Thyroid gland (tissue), 4 donors: ENCODE results near the gene GARIN1A. TPM values are rescaled to one million over a fixed set of nuclear protein-coding genes. Genes with fewer than 3 reads are reported as not detected.
"Not testable (repeated sequence)": the region's sequence is repeated elsewhere in the genome, so short reads cannot be mapped to it uniquely, and the experiment has no call there.

Experiments used
- DNase-seq, 2 donors: peaks; one replicate each; pipeline ENCODE4 v3.0.0-alpha.2; 2019
- H3K27ac ChIP-seq, 3 donors: fragments of 200-600 bp; sonication (generic); 1 replicate in 2 of 3; 2 replicates in 1 of 3; pipeline ENCODE4 v1.5.1; 2016 to 2019; ENCODE audit warnings: mild to moderate bottlenecking in 1 of 3, moderate library complexity in 1 of 3
- H3K27me3 ChIP-seq: fragments of 200-600 bp; sonication (generic); one replicate; pipeline ENCODE4 v1.5.1; 2019
- H3K36me3 ChIP-seq, 2 donors: fragments of 200-600 bp; sonication (generic); one replicate each; pipeline ENCODE4 v1.5.1; 2016 to 2019
- H3K4me1 ChIP-seq, 2 donors: fragments of 200-600 bp; sonication (generic); one replicate each; pipeline ENCODE4 v1.5.1; 2017 to 2019
- H3K4me3 ChIP-seq, 3 donors: fragments of 200-600 bp; sonication (generic); replicated peaks in 1 of 3; 1 replicate in 2 of 3; 2 replicates in 1 of 3; pipeline ENCODE4 v1.5.1; 2016; ENCODE audit warnings: mild to moderate bottlenecking in 1 of 3
- H3K9me3 ChIP-seq: fragments of 200-600 bp; sonication (generic); one replicate; pipeline ENCODE4 v1.5.1; 2017
- CTCF ChIP-seq, 6 experiments: fragments of 200-600 bp in 3 of 6; fragments of 450-650 bp in 3 of 6; sonication (generic) in 3 of 6; IDR thresholded peaks; one replicate each; pipeline ENCODE4 v1.5.1; 2016 to 2019; ENCODE audit warnings: antibody characterized with exemption in 6 of 6, mild to moderate bottlenecking in 2 of 6, inconsistent platforms in 1 of 6, moderate library complexity in 1 of 6
- POLR2A ChIP-seq, 2 donors: fragments of 450-650 bp; IDR thresholded peaks; one replicate each; pipeline ENCODE4 v1.6.1; 2017; ENCODE audit warnings: antibody characterized with exemption in 2 of 2, mild to moderate bottlenecking in 2 of 2, moderate library complexity in 1 of 2
- WGBS, 2 donors: methylation state at CpG; one replicate each; pipeline ENCODE4 v1.1.5; 2017; 5-methylcytosine and 5-hydroxymethylcytosine counted together
- intact Hi-C: fragments of 100-400 bp; cut with DNase I; formaldehyde crosslinking; loops from one replicate; pipeline ENCODE4 v1.15.1; 2023
- total RNA-seq, 4 donors: library from RNA; depleted of rRNA; stranded (reverse); fragments of >200 nt; gene quantifications; one replicate each; pipeline ENCODE4 v1.2.3, GENCODE V29; 2016

GARIN1A gene
- total RNA-seq, 4 donors from 2014 or later, result 1.0 to 1.9 (median 1.6) TPM

GRCh38 chr7:128672927-128673517 lies 930 bp downstream of the GARIN1A start:
- Histone ChIP-seq H3K9me3 (no peaks in the 10 kb centered on the region), H3K4me3 (no peak overlapping the region), H3K27me3 (no peaks in the 10 kb centered on the region), H3K36me3 (no peaks in the 10 kb centered on the region), H3K4me1 (no peaks in the 10 kb centered on the region), H3K27ac (no peak overlapping the region)
- DNase-seq, result peak; percentile 12 to 21
- TF ChIP-seq CTCF (IDR thresholded peaks at IDR 0.05) (peak in 3 of 6 experiments; percentile 12 to 40 (median 32)), POLR2A (IDR thresholded peaks at IDR 0.05) (no peak)
- intact Hi-C loops, result no loop called here
- WGBS, 2 donors, result 8 to 9% methylated on average over 7 of the region's 7 CpGs

- no peaks in the 10 kb centered on the region for H3K4me1 ChIP-seq
- intact Hi-C loops, result no loop called here
- WGBS, 2 donors, result 75 to 76% methylated on average over 6 of the region's 6 CpGs
- no peaks in the 10 kb centered on the region for H3K9me3 ChIP-seq
- no peak for DNase-seq
- H3K27ac ChIP-seq, result no peak overlapping the region
- no peaks in the 10 kb centered on the region for H3K36me3 ChIP-seq
- H3K4me3 ChIP-seq, result no peak overlapping the region
- TF ChIP-seq POLR2A (IDR thresholded peaks at IDR 0.05), result no peak
- TF ChIP-seq CTCF (IDR thresholded peaks at IDR 0.05), result no peak
- H3K27me3 ChIP-seq, result no peaks in the 10 kb centered on the region
These were observed 1.5 kb downstream of the GARIN1A start for GRCh38 chr7:128673571-128673970.

GRCh38 chr7:128676665-128677064 lies 4.6 kb downstream of the GARIN1A start:
- no peaks in the 10 kb centered on the region for H3K9me3 ChIP-seq
- WGBS, 2 donors, result 93 to 95% methylated on average over 4 of the region's 4 CpGs

GRCh38 chr7:128679920-128680319 lies 7.8 kb downstream of the GARIN1A start:
- H3K9me3 ChIP-seq, result no peaks in the 10 kb centered on the region
- WGBS, 2 donors, result 92 to 95% methylated on average over 6 of the region's 6 CpGs
- no peak overlapping the region for H3K27ac ChIP-seq
- intact Hi-C loops, result no loop called here
- no peaks in the 10 kb centered on the region for H3K27me3 ChIP-seq
- no peak overlapping the region for H3K4me3 ChIP-seq
- no peak for DNase-seq
- H3K4me1 ChIP-seq, result no peaks in the 10 kb centered on the region
- H3K36me3 ChIP-seq, result peaks cover 0 to 9% of the 10 kb centered on the region in 2 donors
- no peak for TF ChIP-seq POLR2A (IDR thresholded peaks at IDR 0.05)

More at GRCh38 chr7:128676665-128677064, 4.6 kb downstream of the GARIN1A start:
- Histone ChIP-seq H3K4me3 (no peak overlapping the region), H3K27me3 (no peaks in the 10 kb centered on the region), H3K36me3 (no peaks in the 10 kb centered on the region), H3K4me1 (no peaks in the 10 kb centered on the region), H3K27ac (no peak overlapping the region)
- intact Hi-C loops, result no loop called here
- DNase-seq, result no peak
- TF ChIP-seq CTCF (IDR thresholded peaks at IDR 0.05) (no peak), POLR2A (IDR thresholded peaks at IDR 0.05) (no peak)

GRCh38 chr7:128681794-128682537 lies 9.9 kb downstream of the GARIN1A start:
- Histone ChIP-seq H3K9me3 (no peaks in the 10 kb centered on the region), H3K36me3 (peaks cover 0 to 9% of the 10 kb centered on the region in 2 donors), H3K27me3 (no peaks in the 10 kb centered on the region), H3K27ac (no peak overlapping the region), H3K4me1 (no peaks in the 10 kb centered on the region), H3K4me3 (no peak overlapping the region)
- no peak for TF ChIP-seq CTCF (IDR thresholded peaks at IDR 0.05)
- TF ChIP-seq POLR2A (IDR thresholded peaks at IDR 0.05), result no peak
- DNase-seq, result no peak
- 78 to 87% methylated on average over 3 of the region's 3 CpGs for WGBS, 2 donors
- intact Hi-C loops, result no loop called here

GRCh38 chr7:128683270-128683669 lies 11.2 kb downstream of the GARIN1A start:
- H3K4me1 ChIP-seq, H3K27me3 ChIP-seq, H3K9me3 ChIP-seq, intact Hi-C loops, H3K36me3 ChIP-seq, DNase-seq, H3K4me3 ChIP-seq, H3K27ac ChIP-seq: not testable (repeated sequence)
- WGBS, 2 donors, result 94 to 100% methylated on average over 1 of the region's 1 CpG

- H3K9me3 ChIP-seq, H3K4me1 ChIP-seq, H3K36me3 ChIP-seq, H3K4me3 ChIP-seq, intact Hi-C loops, DNase-seq, H3K27me3 ChIP-seq, H3K27ac ChIP-seq: not testable (repeated sequence)
- 78 to 84% methylated on average over 4 of the region's 4 CpGs for whole genome bisulfite sequencing, 2 donors
These were observed 11.6 kb downstream of the GARIN1A start for GRCh38 chr7:128683738-128684137.
